HCT116 (cell line): Measurements from ENCODE around the gene PCDH1. TPM values are rescaled to one million over a fixed set of nuclear protein-coding genes. Genes with fewer than 3 reads are reported as not detected.

Experiments used
- ATAC-seq: fragments of 200-7000 bp; cut with Tn5 transposase; 2 replicates; pipeline ENCODE4 v1.9.1; 2020; ENCODE audit warnings: mild to moderate bottlenecking, moderate library complexity
- Bru-seq: library from RNA; stranded (reverse); fragments of 400-500 nt; gene quantifications from one replicate; lab custom pipeline; 2021; lab: Mats Ljungman, UMichigan
- BruChase-seq, 2 experiments: library from RNA; stranded (reverse); fragments of 400-500 nt; gene quantifications; one replicate each; lab custom pipeline; 2021; lab: Mats Ljungman, UMichigan
- BruUV-seq: library from RNA; stranded (reverse); fragments of 400-500 nt; replicated peaks from 2 replicates; lab custom pipeline; 2021; lab: Mats Ljungman, UMichigan
- CTCF ChIA-PET: fragments of 300-600 bp; sonication (Branson Sonifier 250); formaldehyde crosslinking; loops from one replicate; lab custom pipeline; 2021; ENCODE audit warnings: antibody characterized with exemption; lab: Charles Lee
- POLR2A ChIA-PET: fragments of 300-600, 350-600 bp; sonication (Branson Sonifier 250); formaldehyde crosslinking; loops from one replicate; lab custom pipeline; 2021; ENCODE audit warnings: antibody characterized with exemption; lab: Charles Lee
- RAD21 ChIA-PET, 2 experiments: fragments of 300-600 bp; sonication (Branson Sonifier 250); formaldehyde crosslinking; loops; one replicate each; lab custom pipeline; 2023; ENCODE audit warnings: low total read pairs in 2 of 2; ENCODE audit not compliant: uncharacterized antibody in 2 of 2, unreplicated experiment in 2 of 2, low non-redundant PET in 1 of 2; lab: Charles Lee
- DNase-seq: peaks from one replicate; pipeline ENCODE4 v3.0.0-alpha.2; 2010; ENCODE audit warnings: low read depth, low spot score
- H2AFZ ChIP-seq: fragments of 200-600 bp; shearing (Covaris generic), sonication (generic); 2 replicates; pipeline ENCODE4 v1.6.1; 2017; ENCODE audit warnings: low read depth, mixed run types, mixed read lengths, antibody characterized with exemption, low read length; ENCODE audit not compliant: poor library complexity, severe bottlenecking
- H3K27ac ChIP-seq: 2 replicates; pipeline ENCODE4 v1.5.1; 2012; ENCODE audit warnings: low read depth, low read length
- H3K27me3 ChIP-seq: fragments of 200-600 bp; sonication (generic); 2 replicates; pipeline ENCODE4 v1.6.1; 2016; ENCODE audit warnings: mixed run types, low read length, mixed read lengths; ENCODE audit not compliant: insufficient read depth
- H3K36me3 ChIP-seq, 2 experiments: fragments of 200-500 bp in 1 of 2; fragments of 200-600 bp in 1 of 2; sonication (Bioruptor generic) in 1 of 2; sonication (generic) in 1 of 2; 2 replicates each; pipeline versions ENCODE4 v1.5.1 to v1.6.1; 2014 to 2016; ENCODE audit warnings: low read length in 2 of 2, inconsistent platforms in 1 of 2, mixed read lengths in 1 of 2, mixed run types in 1 of 2; ENCODE audit not compliant: insufficient read depth in 2 of 2, control insufficient read depth in 1 of 2
- H3K4me1 ChIP-seq, 2 experiments: fragments of 200-600 bp in 1 of 2; sonication (generic) in 1 of 2; 2 replicates each; pipeline versions ENCODE4 v1.5.1 to v1.6.1; 2012 to 2017; ENCODE audit warnings: low read length in 2 of 2, inconsistent platforms in 1 of 2, mild to moderate bottlenecking in 1 of 2, mixed read lengths in 1 of 2, mixed run types in 1 of 2, moderate library complexity in 1 of 2; ENCODE audit not compliant: insufficient read depth in 2 of 2, control insufficient read depth in 1 of 2
- H3K4me2 ChIP-seq: fragments of 200-600 bp; sonication (generic); 2 replicates; pipeline ENCODE4 v1.6.1; 2017; ENCODE audit warnings: mixed run types, low read length, mixed read lengths
- H3K4me3 ChIP-seq, 2 experiments: fragments of 200-600 bp in 1 of 2; sonication (generic) in 1 of 2; replicated peaks in 1 of 2; 2 replicates each; pipeline ENCODE4 v1.5.1; 2011 to 2016; ENCODE audit warnings: low read length in 2 of 2, control low read depth in 1 of 2, low read depth in 1 of 2, mild to moderate bottlenecking in 1 of 2, mixed read lengths in 1 of 2, mixed run types in 1 of 2
- H3K79me2 ChIP-seq: fragments of 200-600 bp; sonication (generic); 2 replicates; pipeline ENCODE4 v1.6.1; 2017; ENCODE audit warnings: mild to moderate bottlenecking, mixed run types, low read length, moderate library complexity, mixed read lengths; ENCODE audit not compliant: insufficient read depth
- H3K9ac ChIP-seq: fragments of 200-600 bp; sonication (generic); 2 replicates; pipeline ENCODE4 v1.6.1; 2016; ENCODE audit warnings: low read length, mixed read lengths
- H3K9me2 ChIP-seq: fragments of 200-600 bp; sonication (generic), shearing (Covaris generic); 2 replicates; pipeline ENCODE4 v1.6.1; 2017; ENCODE audit warnings: mixed run types, mild to moderate bottlenecking, moderate library complexity; ENCODE audit not compliant: insufficient read depth
- H3K9me3 ChIP-seq, 2 experiments: fragments of 200-500 bp in 1 of 2; fragments of 200-600 bp in 1 of 2; sonication (Bioruptor generic) in 1 of 2; sonication (generic) in 1 of 2; 2 replicates each; pipeline ENCODE4 v1.6.1; 2014 to 2017; ENCODE audit warnings: low read length in 2 of 2, mixed read lengths in 2 of 2, inconsistent platforms in 1 of 2, low read depth in 1 of 2, mild to moderate bottlenecking in 1 of 2, mixed run types in 1 of 2, moderate library complexity in 1 of 2; ENCODE audit not compliant: control insufficient read depth in 1 of 2, insufficient read depth in 1 of 2
- H4K20me1 ChIP-seq: fragments of 200-600 bp; sonication (generic), shearing (Covaris generic); 2 replicates; pipeline ENCODE4 v1.6.1; 2017; ENCODE audit warnings: mixed run types, mild to moderate bottlenecking, moderate library complexity; ENCODE audit not compliant: insufficient read depth
- ELF1 ChIP-seq: IDR thresholded peaks from 2 replicates; pipeline ENCODE4 v1.6.1; 2012; ENCODE audit warnings: low read depth, borderline replicate concordance
- POLR2AphosphoS5 ChIP-seq: IDR thresholded peaks from 2 replicates; pipeline ENCODE4 v1.6.1; 2011; ENCODE audit warnings: mild to moderate bottlenecking, low read depth, low read length, moderate library complexity
- RAD21 ChIP-seq: IDR thresholded peaks from 2 replicates; pipeline ENCODE4 v1.6.1; 2012; ENCODE audit warnings: low read depth, mild to moderate bottlenecking
- REST ChIP-seq: IDR thresholded peaks from 2 replicates; pipeline ENCODE4 v1.6.1; 2012; ENCODE audit warnings: low read depth
- ZFX ChIP-seq: fragments of 450-650 bp; IDR thresholded peaks from 2 replicates; pipeline ENCODE4 v1.6.1; 2017
- intact Hi-C: fragments of 100-400 bp; cut with micrococcal nuclease; formaldehyde crosslinking; loops from 2 replicates; pipeline ENCODE4 v1.10.0; 2022
- long read RNA-seq: library from polyadenylated mRNA; unstranded; transcript quantifications from one replicate; pipeline ENCODE4 v2.0.0, GENCODE V29; 2021; ENCODE audit not compliant: unreplicated experiment
- polyA plus RNA-seq: library from polyadenylated mRNA; unstranded; fragments of >200 nt; gene quantifications from 2 replicates; pipeline ENCODE4 v1.2.1, GENCODE V29; 2012; ENCODE audit warnings: missing spikeins
- total RNA-seq: library from RNA; stranded (reverse); gene quantifications from one replicate; pipeline ENCODE4 v1.2.1, GENCODE V29; 2021; ENCODE audit not compliant: unreplicated experiment
- TF ChIP-seq, protein P1 (sequence below): IDR thresholded peaks from 2 replicates; pipeline ENCODE4 v1.6.1; 2012
- TF ChIP-seq, protein P2 (sequence below): IDR thresholded peaks from 2 replicates; pipeline ENCODE4 v1.6.1; 2012

Gene PCDH1
- total RNA-seq, result 24.2 TPM
- polyA plus RNA-seq, result 41.1 and 48.5 TPM in 2 replicates
- Bru-seq, nascent RNA, result percentile 58 among the genes with signal in this experiment
- percentile 73 among the genes with signal in this experiment for BruChase-seq, experiment 1, labeled RNA remaining after a 6-hour chase
- percentile 65 among the genes with signal in this experiment for BruChase-seq, experiment 2, labeled RNA remaining after a 2-hour chase
- long read RNA-seq, transcript PCDH1-203 (3 exons, 3,827 nt), result major isoform, 7 of 25 reads
- long read RNA-seq, partial matches to known transcripts, result 0 of 25 reads
- long read RNA-seq, other reads (novel, unspliced or antisense), result 18 of 25 reads

DNA sequence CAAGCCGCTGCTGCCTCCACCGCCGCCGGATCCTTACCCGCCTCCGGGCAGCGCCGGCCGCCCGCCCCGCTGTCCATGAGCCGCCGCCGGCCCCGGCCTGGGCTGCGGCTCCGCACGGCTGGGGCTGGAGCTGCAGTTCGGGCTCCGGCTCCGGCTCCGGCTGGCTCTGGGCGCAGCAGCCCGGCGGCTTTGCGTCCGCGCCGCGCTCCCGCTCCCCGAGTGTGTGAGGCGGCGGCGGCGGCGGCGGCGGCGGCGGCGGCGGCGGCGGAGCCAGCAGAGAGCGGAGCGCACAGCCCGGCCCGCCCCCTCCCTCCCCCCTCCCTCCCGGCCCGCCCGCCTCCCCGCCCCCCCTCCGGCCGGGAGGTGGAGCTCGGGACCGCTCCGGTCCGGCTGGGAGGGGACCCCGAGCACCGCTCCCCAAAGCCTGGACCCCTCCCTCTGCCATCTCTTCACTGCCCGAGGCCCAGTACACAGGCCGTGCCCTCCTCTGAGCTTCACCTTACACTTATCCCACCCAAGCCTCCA is at the start of gene PCDH1:
PCDH1 (minus strand) TSS at position 225 of the 525 bp plus-strand sequence; CDS start at position 77, 148 bp downstream.
- Histone ChIP-seq H3K9ac (peak within 1 kb of the TSS; percentile 76), H3K79me2 (peaks cover 4% of the 10 kb centered on the region; the same call in 1 of the 2 replicates), H3K36me3 (no peaks in the 10 kb centered on the region), H4K20me1 (no peaks in the 10 kb centered on the region), H3K9me2 (no peaks in the 10 kb centered on the region), H3K4me3 (peak within 1 kb of the TSS; percentile 61 to 87), H3K27ac (peak within 1 kb of the TSS; percentile 71; the same call in 1 of the 2 replicates), H2AFZ (peak within 1 kb of the TSS; percentile 67), H3K9me3 (no peaks in the 10 kb centered on the region), H3K4me2 (peak within 1 kb of the TSS; percentile 100), H3K4me1 (peaks cover 13 to 48% of the 10 kb centered on the region in 2 experiments; a peak in 3 of 4 replicates), H3K27me3 (peaks cover 4% of the 10 kb centered on the region; the same call in 1 of the 2 replicates)
- TF ChIP-seq POLR2AphosphoS5 (peak; percentile 81), ELF1 (no peak), ZFX (0 out of 2 replicates have a peak, but pooled peaks have one; percentile 31)
- TF ChIP-seq, protein P1, sequence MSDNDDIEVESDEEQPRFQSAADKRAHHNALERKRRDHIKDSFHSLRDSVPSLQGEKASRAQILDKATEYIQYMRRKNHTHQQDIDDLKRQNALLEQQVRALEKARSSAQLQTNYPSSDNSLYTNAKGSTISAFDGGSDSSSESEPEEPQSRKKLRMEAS, result no peak
- BruUV-seq, result no TSS peak
- intact Hi-C loops, result no loop called here
- RAD21 ChIA-PET, result interaction anchor here (0.6 to 2.3 kb wide), 10 partner anchors 33 to 186 kb away, joined by 3 to 20 read pairs (median 4); no protein-coding TSS in a partner anchor
- ATAC-seq, result peak; percentile 46
- POLR2A ChIA-PET, result interaction anchor here (0.6 to 1.6 kb wide), 5 partner anchors 45 to 197 kb away, joined by 3 to 10 read pairs (median 3); partner anchors contain the start of gene ARAP3
- DNase-seq, result no peak
- CTCF ChIA-PET, result interaction anchor here (0.6 to 5.2 kb wide), 20 partner anchors 8 to 289 kb away, joined by 3 to 31 read pairs (median 6); partner anchors contain the start of genes DELE1 and RNF14

DNA sequence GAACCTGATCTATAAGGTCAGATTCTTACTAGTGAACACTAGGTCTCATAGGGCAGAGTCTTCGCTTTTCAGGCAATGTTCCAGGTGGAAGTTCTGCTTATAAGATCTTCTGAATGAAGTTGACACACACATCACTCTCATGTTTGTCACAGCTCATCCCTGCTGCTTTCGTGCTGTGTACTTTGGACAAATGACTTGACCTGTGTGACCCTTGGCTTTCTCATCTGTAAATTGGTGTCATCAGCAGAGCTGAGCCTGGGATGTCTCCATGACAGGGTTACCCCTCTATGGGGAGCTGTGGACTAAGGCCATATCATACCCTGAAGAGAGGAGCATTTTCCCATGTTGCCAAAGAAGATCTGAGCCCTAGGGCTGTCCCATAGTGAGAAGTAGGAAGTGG is 48.2 kb upstream of the PCDH1 start:
- intact Hi-C loops, result no loop called here
- POLR2A ChIA-PET, result no interaction called here
- Histone ChIP-seq H3K79me2 (peaks cover 29% of the 10 kb centered on the region), H3K27me3 (no peaks in the 10 kb centered on the region), H3K36me3 (peaks cover 31 to 55% of the 10 kb centered on the region in 2 experiments), H3K9ac (no peak overlapping the region), H3K4me3 (no peak overlapping the region), H4K20me1 (no peaks in the 10 kb centered on the region), H2AFZ (no peak overlapping the region), H3K9me2 (no peaks in the 10 kb centered on the region), H3K9me3 (no peaks in the 10 kb centered on the region), H3K27ac (no peak overlapping the region), H3K4me1 (peaks cover 4 to 10% of the 10 kb centered on the region in 2 experiments; a peak in 2 of 4 replicates), H3K4me2 (no peak overlapping the region)
- DNase-seq (no peak), ATAC-seq (no peak)
- BruUV-seq, result no TSS peak
- no peak for TF ChIP-seq REST
- TF ChIP-seq, protein P2, sequence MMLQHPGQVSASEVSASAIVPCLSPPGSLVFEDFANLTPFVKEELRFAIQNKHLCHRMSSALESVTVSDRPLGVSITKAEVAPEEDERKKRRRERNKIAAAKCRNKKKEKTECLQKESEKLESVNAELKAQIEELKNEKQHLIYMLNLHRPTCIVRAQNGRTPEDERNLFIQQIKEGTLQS, result no peak
- TF ChIP-seq RAD21, result no peak
- CTCF ChIA-PET, result no interaction called here
- RAD21 ChIA-PET, result no interaction called here
